Measurements from ENCODE around the gene PACSIN2. TPM values are rescaled to one million over a fixed set of nuclear protein-coding genes. Genes with fewer than 3 reads are reported as not detected.

The PACSIN2 gene
- total and polyA plus RNA-seq, 8 donors = 63.4 to 149 (median 66.2) TPM

DNA sequence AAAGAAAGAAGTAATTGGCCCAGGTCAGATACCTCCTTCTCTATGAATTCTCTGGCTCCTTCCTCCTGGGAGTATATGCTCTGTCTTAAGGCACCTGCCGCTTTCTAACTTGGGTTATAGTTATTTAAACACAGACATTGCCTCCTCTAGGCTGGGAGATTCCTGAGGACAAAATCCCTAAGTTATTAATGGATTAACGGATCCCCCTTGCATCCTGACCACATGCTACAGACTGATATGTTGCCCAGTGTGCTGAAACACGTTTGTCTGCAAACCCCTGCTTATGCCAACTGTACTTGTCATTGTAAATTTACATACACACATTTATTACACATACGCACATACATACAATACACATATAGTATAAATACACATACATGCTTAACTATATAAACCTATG lies 35.3 kb downstream of the PACSIN2 start:
- no peak overlapping the region for H3K27ac ChIP-seq
- TF ChIP-seq, protein P1, sequence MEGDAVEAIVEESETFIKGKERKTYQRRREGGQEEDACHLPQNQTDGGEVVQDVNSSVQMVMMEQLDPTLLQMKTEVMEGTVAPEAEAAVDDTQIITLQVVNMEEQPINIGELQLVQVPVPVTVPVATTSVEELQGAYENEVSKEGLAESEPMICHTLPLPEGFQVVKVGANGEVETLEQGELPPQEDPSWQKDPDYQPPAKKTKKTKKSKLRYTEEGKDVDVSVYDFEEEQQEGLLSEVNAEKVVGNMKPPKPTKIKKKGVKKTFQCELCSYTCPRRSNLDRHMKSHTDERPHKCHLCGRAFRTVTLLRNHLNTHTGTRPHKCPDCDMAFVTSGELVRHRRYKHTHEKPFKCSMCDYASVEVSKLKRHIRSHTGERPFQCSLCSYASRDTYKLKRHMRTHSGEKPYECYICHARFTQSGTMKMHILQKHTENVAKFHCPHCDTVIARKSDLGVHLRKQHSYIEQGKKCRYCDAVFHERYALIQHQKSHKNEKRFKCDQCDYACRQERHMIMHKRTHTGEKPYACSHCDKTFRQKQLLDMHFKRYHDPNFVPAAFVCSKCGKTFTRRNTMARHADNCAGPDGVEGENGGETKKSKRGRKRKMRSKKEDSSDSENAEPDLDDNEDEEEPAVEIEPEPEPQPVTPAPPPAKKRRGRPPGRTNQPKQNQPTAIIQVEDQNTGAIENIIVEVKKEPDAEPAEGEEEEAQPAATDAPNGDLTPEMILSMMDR (IDR thresholded peaks at IDR 0.05) = no peak
- H3K36me3 ChIP-seq = no peaks in the 10 kb centered on the region
- no peaks in the 10 kb centered on the region for H3K9me3 ChIP-seq
- H3K27me3 ChIP-seq = no peaks in the 10 kb centered on the region
- H3K4me1 ChIP-seq = peaks cover 14 to 43% of the 10 kb centered on the region in 2 donors
- no peak overlapping the region for H3K4me3 ChIP-seq
- DNase-seq (no peak), ATAC-seq (no peak)
- intact Hi-C loops (cut with DNase I) = no loop called here

DNA sequence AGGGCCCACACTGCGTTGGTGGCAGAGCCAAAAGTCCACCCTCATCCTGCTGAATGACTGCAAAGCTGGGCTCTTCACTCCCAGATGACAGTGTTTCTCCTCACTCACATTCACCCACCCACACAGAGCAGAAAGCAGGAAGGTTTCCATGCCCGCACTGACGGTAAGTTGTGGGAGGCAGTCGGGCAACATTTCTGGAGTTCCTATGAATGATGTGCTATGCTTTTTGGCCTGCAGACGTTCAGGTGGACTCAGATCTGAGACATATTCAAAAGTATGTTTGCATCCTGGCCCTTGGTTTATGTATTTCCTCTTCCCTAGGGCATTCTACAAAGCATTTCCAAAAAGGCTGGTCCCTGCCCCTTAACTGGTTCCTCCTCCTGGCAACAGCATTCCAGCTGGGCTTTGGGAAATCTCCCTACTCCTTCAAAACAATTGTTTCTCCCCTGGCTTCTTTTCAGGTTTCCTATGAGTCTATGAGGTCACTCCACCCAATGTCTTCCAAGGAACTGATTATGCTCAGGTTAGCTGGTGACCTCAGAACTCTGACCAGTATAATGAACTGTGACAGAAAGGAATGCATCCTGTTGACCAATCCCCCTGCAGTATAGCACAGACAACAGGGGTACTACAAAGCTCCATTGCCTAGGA lies 36.4 kb downstream of the PACSIN2 start:
- ATAC-seq (peak; percentile 58), DNase-seq (no peak)
- no peaks in the 10 kb centered on the region for H3K36me3 ChIP-seq

DNA sequence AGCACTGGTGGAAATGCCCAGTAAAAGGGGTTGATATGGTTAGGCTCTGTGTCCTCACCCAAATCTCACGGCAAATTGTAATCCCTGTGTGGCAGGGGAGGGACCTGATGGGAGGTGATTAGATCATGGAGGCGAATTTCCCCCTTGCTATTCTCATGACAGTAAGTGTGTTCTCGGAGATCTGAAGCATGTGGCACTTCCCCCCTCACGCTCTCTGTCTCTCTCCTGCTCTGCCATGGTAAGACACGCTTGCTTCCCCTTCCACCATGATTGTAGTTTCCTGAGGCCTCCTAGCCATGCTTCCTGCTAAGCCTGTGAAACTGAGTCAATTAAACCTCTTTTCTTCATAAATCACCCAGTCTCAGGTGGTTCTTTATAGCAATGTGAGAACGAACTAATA lies 37.4 kb downstream of the PACSIN2 start:
- H3K27ac ChIP-seq = peak overlapping the region; percentile 39 to 74
- H3K9me3 ChIP-seq = no peaks in the 10 kb centered on the region
- H3K36me3 ChIP-seq = no peaks in the 10 kb centered on the region
- no peak overlapping the region for H3K4me3 ChIP-seq
- H3K4me1 ChIP-seq = peaks cover 29 to 63% of the 10 kb centered on the region in 2 donors
- DNase-seq = no peak
- no peaks in the 10 kb centered on the region for H3K27me3 ChIP-seq
- TF ChIP-seq, protein P1 (IDR thresholded peaks at IDR 0.05) = no peak
- ATAC-seq = peak; percentile 14
- intact Hi-C loops (cut with DNase I) = no loop called here

More for the DNA sequence above, 36.4 kb downstream of the PACSIN2 start:
- no peaks in the 10 kb centered on the region for H3K9me3 ChIP-seq
- intact Hi-C loops (cut with DNase I) = no loop called here
- peak overlapping the region; percentile 4 to 74 for H3K27ac ChIP-seq
- TF ChIP-seq, protein P1 (IDR thresholded peaks at IDR 0.05) = no peak
- no peaks in the 10 kb centered on the region for H3K27me3 ChIP-seq
- peaks cover 20 to 53% of the 10 kb centered on the region in 2 donors for H3K4me1 ChIP-seq
- H3K4me3 ChIP-seq = no peak overlapping the region

DNA sequence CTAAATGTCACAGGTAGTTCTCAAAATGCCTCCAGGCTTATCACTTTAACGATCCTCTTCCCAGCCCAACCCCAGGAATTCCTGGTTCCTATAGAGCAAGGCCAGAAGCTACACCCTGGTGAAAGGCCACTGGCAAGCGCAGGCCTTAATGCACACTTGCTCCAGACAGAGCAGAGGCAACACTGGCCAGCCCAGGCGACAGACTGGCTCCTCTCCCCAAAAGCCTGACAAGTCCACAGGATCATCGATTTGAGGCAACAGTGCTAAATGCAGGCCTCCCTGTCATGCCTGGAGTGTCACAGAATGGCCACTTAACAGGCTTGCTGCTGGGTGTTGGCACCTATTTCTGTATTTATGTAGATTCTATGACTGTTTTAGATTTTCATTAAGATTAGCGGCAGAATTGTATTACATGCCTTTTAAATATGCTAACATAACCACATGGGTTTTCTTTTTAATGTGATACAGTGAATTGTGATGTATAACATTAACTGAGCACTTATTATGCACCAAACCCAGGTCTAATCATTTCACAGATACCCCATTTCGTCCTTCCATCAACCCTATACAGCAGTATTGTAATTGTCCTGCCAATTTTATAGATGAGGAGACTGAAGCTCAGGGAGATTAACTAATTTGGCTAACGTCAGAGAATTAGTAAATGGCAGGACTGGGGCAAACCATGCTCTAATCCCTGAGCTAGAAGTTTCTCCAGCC lies 38.6 kb downstream of the PACSIN2 start:
- Histone ChIP-seq H3K4me1 (peaks cover 29 to 67% of the 10 kb centered on the region in 2 donors), H3K4me3 (no peak overlapping the region), H3K27me3 (no peaks in the 10 kb centered on the region), H3K36me3 (no peaks in the 10 kb centered on the region), H3K27ac (no peak overlapping the region), H3K9me3 (no peaks in the 10 kb centered on the region)
- intact Hi-C loops (cut with DNase I) = no loop called here
- TF ChIP-seq, protein P1 (IDR thresholded peaks at IDR 0.05) = no peak
- no peak for DNase-seq
- ATAC-seq = peak; percentile 6

DNA sequence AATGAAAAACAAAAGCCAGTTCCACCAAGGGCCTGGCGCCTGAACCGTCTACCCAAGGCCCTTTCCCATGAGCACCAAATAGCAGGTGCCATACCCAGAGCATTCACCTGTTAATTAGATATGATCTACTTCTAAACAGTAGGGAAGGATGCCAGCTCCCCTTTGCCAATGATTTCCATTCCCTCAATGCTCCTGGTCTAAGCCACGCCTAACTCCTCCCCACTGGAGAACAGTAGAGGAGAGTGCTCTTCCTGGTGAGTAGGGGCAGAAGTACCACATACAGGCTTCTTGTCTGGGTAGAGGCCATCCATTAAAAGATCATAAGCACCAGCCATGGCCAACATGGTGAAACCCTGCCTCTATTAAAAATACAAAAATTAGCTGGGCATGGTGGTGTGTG lies 40.7 kb downstream of the PACSIN2 start:
- no peak overlapping the region for H3K4me3 ChIP-seq
- no peak for ATAC-seq

More for the DNA sequence above, 40.7 kb downstream of the PACSIN2 start:
- no peaks in the 10 kb centered on the region for H3K27me3 ChIP-seq
- intact Hi-C loops (cut with DNase I) = no loop called here
- H3K4me1 ChIP-seq = peaks cover 29 to 82% of the 10 kb centered on the region in 2 donors
- no peaks in the 10 kb centered on the region for H3K36me3 ChIP-seq
- TF ChIP-seq, protein P1 (IDR thresholded peaks at IDR 0.05) = no peak
- H3K9me3 ChIP-seq = no peaks in the 10 kb centered on the region
- no peak for DNase-seq
- H3K27ac ChIP-seq = peak overlapping the region in 1 of 2 donors; percentile 85

All from left lung (tissue), 10 donors.